Tibial nerve (tissue), 4 donors: Measurements from ENCODE around the gene LSM2. TPM values are rescaled to one million over a fixed set of nuclear protein-coding genes. Genes with fewer than 3 reads are reported as not detected.

Experiments
- DNase-seq, 2 donors: peaks; one replicate each; pipeline ENCODE4 v3.0.0-alpha.2; 2019; ENCODE audit warnings: low spot score in 2 of 2
- H3K27ac ChIP-seq, 4 donors: fragments of 200-600 bp; sonication (generic) in 3 of 4; one replicate each; pipeline ENCODE4 v1.5.1; 2017 to 2019; ENCODE audit warnings: mild to moderate bottlenecking in 1 of 4
- H3K27me3 ChIP-seq, 2 donors: fragments of 200-600 bp; sonication (generic) in 1 of 2; one replicate each; pipeline versions ENCODE4 v1.5.1 to v1.6.0; 2017 to 2019
- H3K36me3 ChIP-seq, 3 donors: fragments of 200-600 bp; sonication (generic); one replicate each; pipeline ENCODE4 v1.5.1; 2018 to 2019
- H3K4me1 ChIP-seq, 4 donors: fragments of 200-600 bp; sonication (generic) in 3 of 4; one replicate each; pipeline ENCODE4 v1.5.1; 2017 to 2019
- H3K4me3 ChIP-seq, 4 donors: fragments of 200-600 bp; sonication (generic) in 3 of 4; one replicate each; pipeline ENCODE4 v1.5.1; 2017 to 2019; ENCODE audit warnings: mild to moderate bottlenecking in 1 of 4, moderate library complexity in 1 of 4
- H3K9me3 ChIP-seq, 4 donors: fragments of 200-600 bp; sonication (generic) in 3 of 4; one replicate each; pipeline ENCODE4 v1.5.1; 2017 to 2019
- EP300 ChIP-seq, 2 donors: sonication (generic); formaldehyde crosslinking; IDR thresholded peaks; one replicate each; pipeline ENCODE4 v1.6.1; 2017; ENCODE audit warnings: antibody characterized with exemption in 2 of 2, mild to moderate bottlenecking in 1 of 2
- POLR2A ChIP-seq, 2 donors: fragments of 450-650 bp; IDR thresholded peaks; one replicate each; pipeline ENCODE4 v1.6.1; 2017; ENCODE audit warnings: antibody characterized with exemption in 2 of 2, mild to moderate bottlenecking in 2 of 2, moderate library complexity in 2 of 2
- WGBS, 2 donors: methylation state at CpG; one replicate each; pipeline ENCODE4 v1.1.5; 2018; 5-methylcytosine and 5-hydroxymethylcytosine counted together
- total RNA-seq, 4 donors: library from RNA; depleted of rRNA; stranded (reverse); fragments of >200 nt; gene quantifications; one replicate each; pipeline ENCODE4 v1.1.0, GENCODE V29; 2016
- TF ChIP-seq, protein P1 (sequence below), 5 experiments: fragments of 200-600 bp in 3 of 5; fragments of 450-650 bp in 2 of 5; sonication (generic) in 3 of 5; IDR thresholded peaks; one replicate each; pipeline ENCODE4 v1.5.1; 2016 to 2019; ENCODE audit warnings: antibody characterized with exemption in 5 of 5, mild to moderate bottlenecking in 3 of 5, moderate library complexity in 2 of 5

Gene LSM2
- total RNA-seq, 4 donors from 2014 or later: 23.9 to 31.8 (median 28.4) TPM

- peaks cover 0 to 73% (median 23%) of the 10 kb centered on the region in 3 donors for H3K36me3 ChIP-seq
- H3K27me3 ChIP-seq: no peaks in the 10 kb centered on the region
- H3K4me3 ChIP-seq: no peak overlapping the region
- no peak for DNase-seq
- TF ChIP-seq EP300 (IDR thresholded peaks at IDR 0.05) (no peak), POLR2A (IDR thresholded peaks at IDR 0.05) (no peak)
- TF ChIP-seq, protein P1, sequence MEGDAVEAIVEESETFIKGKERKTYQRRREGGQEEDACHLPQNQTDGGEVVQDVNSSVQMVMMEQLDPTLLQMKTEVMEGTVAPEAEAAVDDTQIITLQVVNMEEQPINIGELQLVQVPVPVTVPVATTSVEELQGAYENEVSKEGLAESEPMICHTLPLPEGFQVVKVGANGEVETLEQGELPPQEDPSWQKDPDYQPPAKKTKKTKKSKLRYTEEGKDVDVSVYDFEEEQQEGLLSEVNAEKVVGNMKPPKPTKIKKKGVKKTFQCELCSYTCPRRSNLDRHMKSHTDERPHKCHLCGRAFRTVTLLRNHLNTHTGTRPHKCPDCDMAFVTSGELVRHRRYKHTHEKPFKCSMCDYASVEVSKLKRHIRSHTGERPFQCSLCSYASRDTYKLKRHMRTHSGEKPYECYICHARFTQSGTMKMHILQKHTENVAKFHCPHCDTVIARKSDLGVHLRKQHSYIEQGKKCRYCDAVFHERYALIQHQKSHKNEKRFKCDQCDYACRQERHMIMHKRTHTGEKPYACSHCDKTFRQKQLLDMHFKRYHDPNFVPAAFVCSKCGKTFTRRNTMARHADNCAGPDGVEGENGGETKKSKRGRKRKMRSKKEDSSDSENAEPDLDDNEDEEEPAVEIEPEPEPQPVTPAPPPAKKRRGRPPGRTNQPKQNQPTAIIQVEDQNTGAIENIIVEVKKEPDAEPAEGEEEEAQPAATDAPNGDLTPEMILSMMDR (IDR thresholded peaks at IDR 0.05): no peak
- H3K9me3 ChIP-seq: no peaks in the 10 kb centered on the region
- H3K4me1 ChIP-seq: peaks cover 0 to 10% (median 9%) of the 10 kb centered on the region in 4 donors
- WGBS, 2 donors: 83 to 96% methylated on average over 9 to 10 of the region's 10 CpGs
- H3K27ac ChIP-seq: no peak overlapping the region
Measured at GRCh38 chr6:31779908-31780307, 26.9 kb downstream of the LSM2 start.

DNA sequence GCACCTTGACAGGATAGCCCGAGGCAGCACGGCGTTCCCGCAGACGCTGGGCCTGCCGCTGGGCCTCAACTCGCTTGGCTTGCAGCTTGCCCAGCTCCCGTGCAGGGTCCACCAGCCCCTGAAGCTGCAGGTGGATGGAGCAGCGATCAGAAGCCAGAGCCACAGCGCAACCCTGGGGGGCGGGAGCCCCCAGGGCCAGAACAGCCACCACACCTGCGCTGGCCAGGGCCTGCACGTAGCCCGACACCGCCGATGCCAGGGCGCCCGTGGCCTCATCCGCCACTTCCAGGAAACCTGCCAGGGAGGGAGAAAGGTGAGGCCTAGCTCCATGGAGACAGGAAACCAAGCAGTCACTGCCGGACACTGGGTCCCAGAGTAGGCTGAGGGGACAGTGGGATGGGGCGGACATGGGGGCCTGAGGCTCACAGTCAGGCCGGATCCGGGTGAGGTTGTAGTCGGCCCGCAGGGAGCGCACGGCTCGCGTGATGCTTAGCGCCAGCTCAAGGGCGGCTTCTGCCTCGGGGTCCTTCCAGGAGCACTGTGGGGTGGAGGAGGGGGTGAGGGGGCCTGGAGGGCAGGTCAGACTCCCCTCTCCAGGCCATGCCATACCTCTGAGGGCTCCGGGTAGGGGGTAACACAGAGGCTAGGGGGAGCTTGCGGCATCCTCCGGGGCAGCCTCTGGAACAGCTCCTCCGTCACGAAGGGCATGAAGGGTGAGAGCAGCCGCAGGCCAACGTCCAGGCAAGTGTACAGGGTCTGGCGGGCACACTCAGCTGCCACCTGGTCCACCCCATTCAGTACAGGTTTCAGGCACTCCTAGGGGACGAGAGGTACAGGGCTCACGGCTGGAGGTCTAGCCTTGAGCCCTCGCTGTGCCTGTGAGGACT lies 27.5 kb downstream of the LSM2 start:
- DNase-seq: no peak
- H3K4me3 ChIP-seq: no peak overlapping the region
- H3K36me3 ChIP-seq: peaks cover 0 to 66% (median 23%) of the 10 kb centered on the region in 3 donors
- H3K4me1 ChIP-seq: peaks cover 0 to 10% (median 9%) of the 10 kb centered on the region in 4 donors
- H3K27ac ChIP-seq: no peak overlapping the region
- H3K9me3 ChIP-seq: no peaks in the 10 kb centered on the region
- 90 to 91% methylated on average over 32 to 35 of the region's 43 CpGs for WGBS, 2 donors
- TF ChIP-seq, protein P1 (IDR thresholded peaks at IDR 0.05): no peak
- TF ChIP-seq POLR2A (IDR thresholded peaks at IDR 0.05) (no peak), EP300 (IDR thresholded peaks at IDR 0.05) (no peak)
- H3K27me3 ChIP-seq: no peaks in the 10 kb centered on the region

DNA sequence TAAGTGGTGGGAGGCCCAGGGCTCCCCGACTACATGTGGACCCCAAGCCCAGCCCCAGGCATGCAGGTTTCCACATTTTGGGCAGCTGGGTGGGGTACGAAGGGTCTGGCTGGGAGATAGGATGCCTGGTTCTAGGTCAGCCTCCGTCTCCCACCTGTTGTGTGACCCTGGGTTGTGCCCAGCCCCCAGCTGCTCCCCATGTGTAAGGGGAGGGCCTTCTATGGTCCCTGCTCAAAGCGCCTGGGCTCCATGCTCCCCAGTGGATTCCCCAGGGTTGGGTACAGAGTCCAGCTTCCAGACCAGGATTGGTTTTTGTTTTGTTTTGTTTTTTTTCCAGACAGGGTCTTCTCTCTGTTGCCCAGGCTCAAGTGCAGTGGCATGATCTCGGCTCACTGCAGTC lies 28.6 kb downstream of the LSM2 start:
- Histone ChIP-seq H3K4me1 (peaks cover 0 to 10% (median 9%) of the 10 kb centered on the region in 4 donors), H3K27me3 (no peaks in the 10 kb centered on the region), H3K4me3 (no peak overlapping the region), H3K9me3 (no peaks in the 10 kb centered on the region), H3K27ac (no peak overlapping the region), H3K36me3 (peaks cover 0 to 56% (median 21%) of the 10 kb centered on the region in 3 donors)
- DNase-seq: no peak
- 89% methylated on average over 5 of the region's 5 CpGs for WGBS, 2 donors
- TF ChIP-seq EP300 (IDR thresholded peaks at IDR 0.05) (no peak), POLR2A (IDR thresholded peaks at IDR 0.05) (no peak)
- TF ChIP-seq, protein P1 (IDR thresholded peaks at IDR 0.05): no peak

DNA sequence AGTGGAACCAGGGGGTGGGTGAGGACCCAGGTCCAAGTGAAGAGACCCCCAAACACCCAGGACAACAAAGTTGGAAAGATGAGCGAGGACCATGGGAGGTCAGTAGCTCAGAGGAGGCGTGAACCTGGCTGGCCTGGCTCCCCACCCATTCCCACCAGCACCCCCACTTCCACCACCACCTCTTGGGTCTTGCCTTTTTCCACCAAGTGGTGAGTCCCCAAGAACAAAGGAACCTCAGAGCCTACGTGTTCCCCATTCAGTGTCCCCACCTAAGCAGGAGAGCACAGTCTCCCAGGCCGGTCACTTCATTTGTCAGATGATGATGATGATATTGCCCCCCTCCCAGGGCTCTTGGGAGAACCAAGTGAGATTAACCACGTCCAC lies 29.1 kb downstream of the LSM2 start:
- H3K4me3 ChIP-seq: no peak overlapping the region
- no peak for DNase-seq
- H3K36me3 ChIP-seq: peaks cover 0 to 50% (median 20%) of the 10 kb centered on the region in 3 donors
- no peaks in the 10 kb centered on the region for H3K27me3 ChIP-seq
- 78 to 82% methylated on average over 5 of the region's 5 CpGs for WGBS, 2 donors
- H3K4me1 ChIP-seq: peaks cover 0 to 10% (median 9%) of the 10 kb centered on the region in 4 donors
- no peaks in the 10 kb centered on the region for H3K9me3 ChIP-seq
- H3K27ac ChIP-seq: peak overlapping the region in 2 of 4 donors; percentile 5 to 32
- TF ChIP-seq POLR2A (IDR thresholded peaks at IDR 0.05) (no peak), EP300 (IDR thresholded peaks at IDR 0.05) (no peak)
- TF ChIP-seq, protein P1 (IDR thresholded peaks at IDR 0.05): no peak
